ENCODE measurements around the gene CACNA2D2.

- no peak for TF ChIP-seq POLR2A (IDR thresholded peaks at IDR 0.05)
- TF ChIP-seq EP300 (IDR thresholded peaks at IDR 0.05): no peak
- TF ChIP-seq POLR2AphosphoS5 (IDR thresholded peaks at IDR 0.05): no peak
- no peak for TF ChIP-seq CTCF (IDR thresholded peaks at IDR 0.05)
Observed at GRCh38 chr3:50327129-50327528, 176.3 kb downstream of the CACNA2D2 start.
